HG03108 (cell line): ENCODE results near the gene CAMSAP3.

Source experiments
- ATAC-seq: cut with Tn5 transposase; IDR thresholded peaks from one replicate; pipeline ENCODE4 v1.9.1; 2021; ENCODE audit warnings: moderate library complexity; ENCODE audit not compliant: unreplicated experiment

CAMSAP3 gene

DNA sequence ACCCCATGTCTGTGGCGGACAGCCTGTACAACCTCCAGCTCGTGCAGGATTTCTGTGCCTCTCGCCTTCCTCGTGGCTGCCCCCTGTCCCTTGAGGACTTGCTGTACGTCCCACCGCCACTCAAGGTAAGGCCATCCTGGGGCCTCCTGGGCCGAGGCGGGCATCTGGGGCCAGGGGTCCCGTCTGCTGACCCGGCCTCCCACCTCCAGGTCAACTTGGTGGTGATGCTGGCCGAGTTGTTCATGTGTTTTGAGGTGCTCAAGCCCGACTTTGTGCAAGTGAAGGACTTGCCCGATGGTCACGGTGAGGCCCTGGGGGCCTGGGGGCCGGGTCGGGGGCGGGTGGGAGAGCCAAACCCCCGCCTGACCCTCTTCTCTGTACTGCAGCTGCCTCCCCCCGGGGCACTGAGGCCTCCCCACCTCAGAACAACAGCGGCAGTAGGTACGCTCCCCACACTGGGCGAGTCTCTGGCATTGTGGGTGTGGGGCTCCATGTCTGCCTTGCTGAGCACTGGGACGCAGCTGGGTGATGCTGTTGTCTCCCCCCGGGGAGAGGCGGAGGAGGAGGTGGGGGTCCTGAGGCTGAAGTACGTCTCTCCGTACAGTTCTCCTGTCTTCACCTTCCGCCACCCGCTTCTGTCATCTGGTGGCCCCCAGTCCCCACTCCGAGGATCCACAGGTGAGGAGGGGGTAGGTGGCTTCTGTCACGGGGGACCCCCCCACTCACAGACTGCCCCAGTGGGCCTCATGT is 15.0 kb downstream of the CAMSAP3 start:
- ATAC-seq = no peak

DNA sequence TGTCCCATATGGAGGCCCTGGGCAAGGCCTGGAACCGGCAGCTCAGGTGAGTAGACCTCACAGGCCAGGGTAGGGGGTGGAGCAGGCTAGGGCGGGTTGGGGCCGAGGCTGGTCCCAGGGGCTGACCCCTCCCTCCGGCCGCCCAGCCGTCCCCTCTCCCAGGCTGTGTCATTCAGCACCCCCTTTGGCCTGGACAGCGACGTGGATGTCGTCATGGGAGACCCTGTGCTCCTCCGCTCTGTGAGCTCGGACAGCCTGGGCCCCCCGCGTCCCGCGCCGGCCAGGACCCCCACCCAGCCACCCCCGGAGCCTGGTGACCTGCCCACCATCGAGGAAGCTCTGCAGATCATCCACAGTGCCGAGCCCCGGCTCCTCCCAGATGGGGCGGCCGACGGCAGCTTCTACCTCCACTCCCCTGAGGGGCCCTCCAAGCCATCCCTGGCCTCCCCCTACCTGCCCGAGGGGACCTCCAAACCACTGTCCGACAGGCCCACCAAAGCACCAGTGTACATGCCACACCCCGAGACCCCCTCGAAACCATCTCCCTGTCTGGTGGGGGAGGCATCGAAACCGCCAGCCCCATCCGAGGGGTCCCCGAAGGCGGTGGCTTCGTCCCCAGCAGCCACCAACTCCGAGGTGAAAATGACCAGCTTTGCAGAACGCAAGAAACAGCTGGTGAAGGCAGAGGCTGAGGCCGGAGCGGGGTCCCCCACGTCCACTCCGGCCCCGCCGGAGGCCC is 16.0 kb downstream of the CAMSAP3 start:
- no peak for ATAC-seq

DNA sequence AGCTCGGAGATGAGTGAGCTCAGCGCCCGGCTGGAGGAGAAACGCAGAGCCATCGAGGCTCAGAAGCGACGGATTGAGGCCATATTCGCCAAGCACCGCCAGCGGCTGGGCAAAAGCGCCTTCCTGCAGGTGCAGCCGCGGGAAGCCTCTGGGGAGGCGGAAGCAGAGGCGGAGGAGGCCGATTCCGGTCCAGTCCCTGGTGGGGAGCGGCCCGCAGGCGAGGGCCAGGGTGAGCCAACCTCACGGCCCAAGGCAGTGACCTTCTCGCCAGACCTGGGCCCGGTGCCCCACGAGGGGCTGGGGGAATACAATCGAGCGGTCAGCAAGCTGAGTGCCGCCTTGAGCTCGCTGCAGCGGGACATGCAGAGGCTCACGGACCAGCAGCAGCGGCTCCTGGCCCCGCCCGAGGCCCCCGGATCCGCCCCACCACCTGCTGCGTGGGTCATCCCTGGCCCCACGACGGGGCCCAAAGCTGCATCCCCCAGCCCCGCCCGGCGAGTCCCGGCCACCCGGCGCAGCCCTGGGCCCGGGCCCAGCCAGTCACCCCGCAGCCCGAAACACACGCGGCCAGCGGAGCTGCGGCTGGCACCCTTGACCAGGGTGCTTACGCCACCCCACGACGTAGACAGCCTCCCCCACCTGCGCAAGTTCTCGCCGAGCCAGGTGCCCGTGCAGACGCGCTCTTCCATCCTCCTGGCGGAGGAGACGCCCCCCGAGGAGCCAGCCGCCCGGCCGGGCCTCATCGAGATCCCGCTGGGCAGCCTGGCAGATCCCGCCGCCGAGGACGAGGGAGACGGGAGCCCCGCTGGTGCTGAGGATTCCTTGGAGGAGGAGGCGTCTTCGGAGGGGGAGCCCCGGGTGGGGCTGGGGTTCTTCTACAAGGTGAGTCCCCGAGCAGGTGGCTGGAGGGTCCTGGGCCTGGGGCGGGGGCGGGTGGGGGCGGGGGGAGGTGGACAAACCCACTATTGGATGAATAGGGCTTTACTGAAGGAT is 16.9 kb downstream of the CAMSAP3 start:
- ATAC-seq = no peak

DNA sequence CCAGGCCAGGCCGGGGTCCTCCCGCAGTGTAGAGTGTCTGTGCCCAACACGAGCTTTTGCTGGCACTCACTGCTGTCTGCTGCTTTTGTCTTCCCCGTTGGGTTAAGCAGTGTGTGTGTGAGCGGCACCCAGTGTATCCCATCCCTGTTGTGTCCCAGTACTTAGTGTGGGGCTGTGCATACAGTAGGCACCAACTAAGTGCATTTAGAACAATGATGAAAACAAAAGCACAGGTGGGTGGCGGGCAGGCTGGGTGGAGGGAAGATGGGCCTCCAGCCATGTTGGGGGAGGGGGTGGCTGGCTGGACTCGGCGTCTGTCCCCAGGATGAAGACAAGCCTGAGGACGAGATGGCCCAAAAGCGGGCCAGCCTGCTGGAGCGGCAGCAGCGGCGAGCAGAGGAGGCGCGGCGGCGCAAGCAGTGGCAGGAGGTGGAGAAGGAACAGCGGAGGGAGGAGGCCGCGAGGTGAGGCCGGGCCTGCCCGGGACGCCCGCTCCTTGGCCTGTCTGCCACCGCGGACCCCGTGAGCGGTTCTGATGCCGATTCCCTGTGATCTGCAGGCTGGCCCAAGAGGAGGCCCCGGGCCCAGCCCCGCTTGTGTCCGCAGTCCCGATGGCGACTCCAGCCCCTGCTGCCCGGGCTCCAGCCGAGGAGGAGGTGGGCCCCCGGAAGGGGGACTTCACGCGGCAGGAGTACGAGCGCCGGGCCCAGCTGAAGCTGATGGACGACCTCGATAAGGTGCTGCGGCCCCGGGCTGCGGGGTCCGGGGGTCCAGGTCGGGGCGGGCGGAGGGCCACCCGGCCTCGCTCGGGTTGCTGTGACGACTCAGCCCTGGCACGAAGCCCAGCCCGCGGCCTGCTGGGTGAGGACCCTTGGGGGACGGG is 19.4 kb downstream of the CAMSAP3 start:
- no peak for ATAC-seq

DNA sequence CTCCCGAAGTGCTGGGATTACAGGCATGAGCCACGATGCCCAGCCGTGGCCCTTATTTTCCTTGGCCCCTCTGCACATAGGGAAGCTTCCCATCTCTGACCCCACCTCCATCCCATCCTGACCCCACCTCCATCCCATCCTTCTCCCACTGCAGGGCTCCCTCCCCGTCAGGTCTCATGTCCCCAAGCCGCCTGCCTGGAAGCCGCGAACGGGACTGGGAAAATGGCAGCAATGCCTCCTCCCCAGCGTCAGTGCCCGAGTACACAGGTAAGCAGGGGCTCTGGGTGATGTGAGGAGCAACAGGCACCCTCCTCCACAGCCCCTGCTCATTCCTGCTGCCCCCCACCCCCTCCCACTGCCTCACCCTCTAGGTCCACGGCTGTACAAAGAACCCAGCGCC is 21.5 kb downstream of the CAMSAP3 start:
- no peak for ATAC-seq

GRCh38 chr19:7617735-7618134 is 22.1 kb downstream of the CAMSAP3 start:
- ATAC-seq = no peak

DNA sequence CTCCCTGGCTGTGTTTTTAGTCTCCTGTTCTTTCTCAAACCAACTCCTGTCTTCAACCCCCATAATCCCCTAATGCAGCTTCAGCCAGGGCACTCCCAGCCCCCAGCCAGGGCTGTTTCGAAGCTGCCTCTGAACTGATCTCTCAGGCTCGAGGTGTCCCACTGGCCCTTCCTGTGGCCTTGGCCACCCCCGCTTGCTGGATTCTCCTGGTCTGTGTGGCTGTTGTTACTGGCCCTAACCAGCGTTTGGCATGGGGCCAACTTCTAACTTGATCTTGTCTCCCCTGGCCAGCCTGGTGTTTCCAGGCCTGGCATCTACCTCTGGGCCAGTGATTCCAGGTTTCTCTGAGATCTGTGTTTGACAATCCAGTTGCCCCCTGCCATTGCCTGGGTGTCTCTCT is 22.7 kb downstream of the CAMSAP3 start:
- no peak for ATAC-seq

DNA sequence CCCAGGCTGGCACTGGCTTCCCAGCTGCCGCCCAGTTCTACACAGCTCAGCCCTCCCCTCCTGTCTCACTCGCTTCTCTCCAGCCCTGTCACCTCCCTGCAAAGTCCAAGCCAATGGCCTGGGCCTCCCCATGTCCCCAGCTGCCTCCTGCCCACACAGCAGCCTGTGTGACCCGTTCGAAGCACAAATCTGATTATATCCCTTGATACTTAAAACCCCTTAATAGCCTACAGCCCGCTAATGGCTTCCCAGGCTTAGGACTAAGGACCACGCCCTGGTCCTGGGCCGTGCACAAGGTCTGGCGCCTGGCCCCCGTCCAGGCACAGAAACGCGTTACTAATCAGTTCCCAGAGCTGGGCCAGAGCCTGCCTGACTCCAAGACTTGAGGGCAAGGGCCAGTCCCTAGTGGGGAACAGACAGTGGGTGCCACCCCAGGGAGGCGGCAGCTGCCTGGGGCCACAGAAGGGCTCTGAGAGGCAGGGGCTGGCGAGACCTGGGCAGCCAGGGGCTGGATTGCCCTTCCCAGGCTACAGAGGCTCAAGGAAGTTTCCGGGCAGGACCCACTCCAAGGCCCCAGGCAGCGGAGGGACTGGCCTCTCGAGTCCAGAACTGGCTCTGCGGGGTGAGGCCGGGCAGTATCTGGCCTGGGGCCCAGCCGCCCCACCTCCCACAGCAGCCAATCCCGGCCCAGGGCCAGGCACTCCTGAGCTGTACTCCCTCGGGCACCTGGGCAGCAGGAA is 23.3 kb downstream of the CAMSAP3 start:
- no peak for ATAC-seq

DNA sequence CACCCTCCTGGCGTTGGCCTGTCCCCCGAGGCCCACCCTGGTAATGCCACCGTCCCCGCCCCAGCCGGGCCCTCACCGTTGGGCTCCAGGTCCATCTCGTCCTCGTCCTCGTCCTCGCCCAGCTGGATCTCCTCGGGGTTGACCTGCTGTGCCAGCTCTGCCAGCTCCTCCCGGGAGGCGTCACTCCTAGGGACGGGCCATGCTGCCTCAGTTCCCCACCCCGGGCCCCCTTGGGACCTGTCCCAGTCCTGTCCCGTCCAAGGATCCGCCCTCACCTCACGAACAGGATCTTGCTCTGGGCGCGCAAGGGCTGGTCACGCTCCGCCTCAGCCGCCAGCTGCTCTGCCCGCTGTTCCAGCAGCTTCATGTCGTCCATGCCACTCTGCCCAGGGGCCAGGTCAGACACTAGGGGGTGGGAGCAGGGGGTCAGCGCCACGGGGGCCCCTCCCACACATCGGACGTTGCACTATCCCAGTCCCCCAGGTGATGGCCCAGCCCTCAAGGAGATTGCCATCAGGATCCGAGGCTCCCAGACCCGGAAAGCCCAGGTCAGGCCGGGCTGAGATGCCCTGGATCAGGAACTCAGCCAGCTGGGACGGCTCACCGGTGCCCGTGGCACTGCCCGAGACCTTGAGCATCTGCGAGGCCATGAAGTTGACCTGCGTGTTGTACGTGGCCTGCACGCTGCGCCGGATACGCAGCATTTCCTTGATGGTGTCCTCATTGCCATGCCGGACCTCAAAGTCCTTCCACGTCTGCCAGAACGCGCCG is 24.2 kb downstream of the CAMSAP3 start:
- no peak for ATAC-seq

DNA sequence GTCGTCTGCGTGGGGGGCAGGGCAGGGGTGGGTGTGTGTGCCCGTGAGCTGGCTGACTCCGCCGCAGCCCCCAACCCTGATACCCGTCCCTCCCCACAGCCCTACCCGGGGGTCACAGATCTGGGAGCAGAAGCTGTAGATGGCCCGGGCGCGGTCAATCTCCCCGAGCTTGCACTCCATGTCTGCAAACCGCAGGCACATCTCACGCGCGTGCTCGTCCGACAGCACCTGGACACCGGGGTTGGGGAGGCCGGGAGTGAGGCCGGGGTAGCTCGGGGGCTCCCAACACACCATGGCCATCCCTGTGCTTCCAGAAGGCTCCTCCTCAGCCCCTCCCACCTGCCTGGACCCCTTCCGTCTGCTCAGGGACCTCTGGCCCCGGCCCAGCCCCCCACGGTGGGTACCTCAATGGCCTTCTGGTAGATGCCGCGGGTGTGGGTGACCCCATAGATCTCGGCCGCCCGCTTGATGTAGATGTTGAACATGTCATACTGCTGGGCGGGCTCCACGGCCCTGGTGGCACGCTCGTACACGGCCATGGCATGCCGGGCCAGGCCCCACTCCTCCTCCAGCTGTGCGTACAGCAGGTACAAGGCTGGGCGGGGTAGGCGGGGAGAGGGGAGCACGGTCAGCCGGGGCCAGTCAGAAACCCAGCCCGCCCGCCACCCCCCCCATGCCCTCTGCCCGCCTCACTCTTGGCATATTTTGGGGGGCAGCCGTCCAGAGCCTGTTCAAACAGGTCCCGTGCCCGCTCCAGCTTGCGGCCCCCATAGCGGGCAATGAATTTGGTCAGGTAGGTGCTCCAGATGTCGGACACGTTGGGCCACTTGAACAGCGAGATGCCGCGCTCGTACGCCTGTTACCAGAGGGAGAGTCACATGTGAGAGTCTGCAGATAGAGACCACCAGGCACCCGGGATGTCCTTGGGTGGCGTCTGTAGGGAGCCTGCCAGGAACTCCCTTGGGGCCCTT is 25.1 kb downstream of the CAMSAP3 start:
- no peak for ATAC-seq

- ATAC-seq = no peak
Observed at GRCh38 chr19:7622933-7623685, 27.4 kb downstream of the CAMSAP3 start.

DNA sequence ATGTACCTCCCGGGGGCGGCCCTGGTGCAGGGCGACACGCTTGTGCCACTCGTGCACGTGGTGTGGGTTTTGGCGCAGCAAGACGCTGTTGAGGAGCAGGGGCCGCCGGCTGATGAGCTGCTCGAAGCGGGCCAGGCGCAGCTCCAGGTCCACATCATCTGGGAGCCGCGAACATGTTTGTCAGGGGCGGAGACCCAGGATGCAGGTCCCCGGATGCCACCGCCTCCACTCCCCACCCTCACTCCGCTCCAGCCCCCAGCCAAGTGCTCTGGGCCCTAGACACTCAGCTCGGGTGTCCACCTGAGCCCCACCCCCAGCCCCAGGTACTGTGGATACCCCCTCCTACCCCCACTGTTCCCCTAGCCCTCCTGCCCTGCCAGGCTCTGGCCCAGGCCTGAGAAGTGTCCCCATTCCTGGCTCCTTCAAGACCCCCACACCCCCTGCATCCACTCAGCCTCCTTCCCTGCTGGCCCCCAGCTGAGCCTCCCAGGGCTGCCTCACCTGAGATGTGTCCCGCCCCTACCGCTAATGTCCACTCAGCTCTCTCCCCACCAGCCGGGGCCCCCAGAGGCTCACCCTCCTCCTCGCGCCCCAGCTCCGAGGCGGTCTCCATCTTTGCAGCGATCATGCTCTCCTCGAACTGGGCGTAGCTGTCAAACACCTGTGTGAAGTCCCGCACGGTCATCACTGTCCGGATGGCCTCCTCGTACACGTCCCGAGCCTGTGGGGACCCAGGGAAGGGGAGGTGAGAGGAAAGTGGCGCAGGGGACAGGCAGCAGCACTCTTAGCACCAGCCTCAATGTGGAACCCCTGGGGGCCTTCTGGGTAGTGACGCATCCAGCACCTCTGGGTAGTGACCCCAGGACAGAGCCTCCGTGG is 28.3 kb downstream of the CAMSAP3 start:
- ATAC-seq = no peak

DNA sequence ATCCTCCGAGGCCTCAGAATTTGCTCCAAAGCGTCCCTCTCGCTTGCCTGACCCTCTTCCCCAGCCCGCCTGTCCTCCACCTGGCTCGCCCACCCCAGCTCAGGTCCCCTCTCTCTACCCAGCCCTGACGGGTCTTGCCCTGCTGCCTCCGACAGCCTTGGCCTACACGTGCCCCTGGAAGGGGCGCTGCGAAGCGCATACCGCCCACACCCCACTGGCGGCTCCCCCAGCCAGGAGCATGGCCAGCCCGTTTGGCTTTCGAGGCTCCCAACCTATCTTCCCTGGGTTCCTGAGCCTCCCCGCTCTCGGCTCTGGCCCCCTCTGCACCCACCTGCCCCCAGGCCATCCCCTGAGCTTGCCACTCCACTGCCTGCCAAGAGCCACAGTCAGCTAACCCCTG is 29.1 kb downstream of the CAMSAP3 start:
- ATAC-seq = no peak

- no peak for ATAC-seq
Observed at GRCh38 chr19:7625763-7626372, 30.2 kb downstream of the CAMSAP3 start.

GRCh38 chr19:7627166-7627565 is 31.5 kb downstream of the CAMSAP3 start:
- no peak for ATAC-seq
